ENCODE measurements around the gene ORC3.
A peak's percentile ranks its signal among the peaks of the same experiment; 100 is the strongest.
"Not testable (repeated sequence)": the region's sequence is repeated elsewhere in the genome, so short reads cannot be mapped to it uniquely, and the experiment has no call there.

The ORC3 gene

DNA sequence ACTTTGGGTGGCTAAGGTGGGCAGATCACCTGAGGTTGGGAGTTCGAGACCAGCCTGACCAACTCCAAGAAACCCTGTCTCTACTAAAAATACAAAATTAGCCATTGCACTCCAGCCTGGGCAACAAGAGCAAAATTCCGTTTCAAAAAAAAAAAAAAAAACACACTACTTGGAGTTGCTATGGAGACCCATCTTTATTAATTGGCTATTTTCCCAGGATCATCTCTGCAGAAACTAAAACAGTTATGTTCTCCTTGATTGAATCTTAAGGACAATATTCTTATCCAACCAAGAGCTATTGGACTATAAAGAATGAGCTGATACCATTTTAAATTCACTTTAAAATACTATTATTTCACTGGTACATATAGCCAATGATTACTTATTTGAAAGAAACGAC is 97.4 kb downstream of the ORC3 start:
- H3K4me3 ChIP-seq (ENCODE audit: low read depth, low read length), result no peak overlapping the region
- no peak for TF ChIP-seq MYC (IDR thresholded peaks at IDR 0.05; ENCODE audit: low read depth, low read length)
- TF ChIP-seq, protein P1, sequence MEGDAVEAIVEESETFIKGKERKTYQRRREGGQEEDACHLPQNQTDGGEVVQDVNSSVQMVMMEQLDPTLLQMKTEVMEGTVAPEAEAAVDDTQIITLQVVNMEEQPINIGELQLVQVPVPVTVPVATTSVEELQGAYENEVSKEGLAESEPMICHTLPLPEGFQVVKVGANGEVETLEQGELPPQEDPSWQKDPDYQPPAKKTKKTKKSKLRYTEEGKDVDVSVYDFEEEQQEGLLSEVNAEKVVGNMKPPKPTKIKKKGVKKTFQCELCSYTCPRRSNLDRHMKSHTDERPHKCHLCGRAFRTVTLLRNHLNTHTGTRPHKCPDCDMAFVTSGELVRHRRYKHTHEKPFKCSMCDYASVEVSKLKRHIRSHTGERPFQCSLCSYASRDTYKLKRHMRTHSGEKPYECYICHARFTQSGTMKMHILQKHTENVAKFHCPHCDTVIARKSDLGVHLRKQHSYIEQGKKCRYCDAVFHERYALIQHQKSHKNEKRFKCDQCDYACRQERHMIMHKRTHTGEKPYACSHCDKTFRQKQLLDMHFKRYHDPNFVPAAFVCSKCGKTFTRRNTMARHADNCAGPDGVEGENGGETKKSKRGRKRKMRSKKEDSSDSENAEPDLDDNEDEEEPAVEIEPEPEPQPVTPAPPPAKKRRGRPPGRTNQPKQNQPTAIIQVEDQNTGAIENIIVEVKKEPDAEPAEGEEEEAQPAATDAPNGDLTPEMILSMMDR (IDR thresholded peaks at IDR 0.05; ENCODE audit: low read depth, low read length), result no peak
- TF ChIP-seq POLR2A (IDR thresholded peaks at IDR 0.05; ENCODE audit: extremely low read depth, insufficient read length), result no peak
- TF ChIP-seq, protein P2, sequence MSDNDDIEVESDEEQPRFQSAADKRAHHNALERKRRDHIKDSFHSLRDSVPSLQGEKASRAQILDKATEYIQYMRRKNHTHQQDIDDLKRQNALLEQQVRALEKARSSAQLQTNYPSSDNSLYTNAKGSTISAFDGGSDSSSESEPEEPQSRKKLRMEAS (IDR thresholded peaks at IDR 0.05; ENCODE audit: low read depth, low read length), result no peak
- no peak for DNase-seq (ENCODE audit: low read depth)

DNA sequence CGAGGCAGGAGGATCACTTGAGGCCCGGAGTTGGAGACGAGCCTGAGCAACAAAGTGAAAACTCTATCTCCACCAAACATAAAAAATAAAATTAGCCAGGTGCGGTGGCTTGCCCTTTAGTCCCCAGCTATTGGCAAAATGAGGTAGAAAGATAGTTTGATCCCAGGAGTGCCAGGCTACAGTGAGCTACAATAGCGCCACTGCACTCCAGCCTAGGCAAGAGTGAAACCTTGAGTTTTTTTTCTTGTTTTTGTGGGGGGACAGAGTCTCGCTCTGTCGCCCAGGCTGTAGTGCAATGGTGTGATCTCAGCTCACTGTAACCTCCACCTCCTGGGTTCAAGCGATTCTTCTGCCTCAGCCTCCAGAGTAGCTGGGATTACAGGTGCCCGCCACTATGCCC is 98.0 kb downstream of the ORC3 start:
- DNase-seq (ENCODE audit: low read depth); H3K4me3 ChIP-seq (ENCODE audit: low read depth, low read length): not testable (repeated sequence)

DNA sequence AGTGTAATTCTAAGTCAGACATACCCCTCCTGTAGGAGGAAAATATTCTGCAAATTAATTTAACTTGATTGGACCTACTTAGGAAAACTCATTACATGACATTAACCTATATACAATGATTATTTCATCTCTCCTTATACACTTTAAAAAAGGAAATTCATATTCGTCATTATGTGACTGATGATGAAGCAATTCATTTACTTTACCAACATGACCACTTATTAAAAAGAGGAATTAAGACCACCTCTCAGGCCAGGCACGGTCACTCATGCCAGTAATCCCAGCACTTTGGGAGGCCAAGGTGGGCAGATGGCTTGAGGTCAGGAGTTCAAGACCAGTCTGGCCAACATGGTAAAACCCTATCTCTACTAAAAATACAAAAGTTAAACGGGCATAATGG is 100.5 kb downstream of the ORC3 start:
- no peak for TF ChIP-seq POLR2A (IDR thresholded peaks at IDR 0.05; ENCODE audit: extremely low read depth, insufficient read length)
- no peak for TF ChIP-seq MYC (IDR thresholded peaks at IDR 0.05; ENCODE audit: low read depth, low read length)
- TF ChIP-seq, protein P2 (IDR thresholded peaks at IDR 0.05; ENCODE audit: low read depth, low read length), result no peak
- TF ChIP-seq, protein P1 (IDR thresholded peaks at IDR 0.05; ENCODE audit: low read depth, low read length), result no peak
- no peak for DNase-seq (ENCODE audit: low read depth)
- no peak overlapping the region for H3K4me3 ChIP-seq (ENCODE audit: low read depth, low read length)

DNA sequence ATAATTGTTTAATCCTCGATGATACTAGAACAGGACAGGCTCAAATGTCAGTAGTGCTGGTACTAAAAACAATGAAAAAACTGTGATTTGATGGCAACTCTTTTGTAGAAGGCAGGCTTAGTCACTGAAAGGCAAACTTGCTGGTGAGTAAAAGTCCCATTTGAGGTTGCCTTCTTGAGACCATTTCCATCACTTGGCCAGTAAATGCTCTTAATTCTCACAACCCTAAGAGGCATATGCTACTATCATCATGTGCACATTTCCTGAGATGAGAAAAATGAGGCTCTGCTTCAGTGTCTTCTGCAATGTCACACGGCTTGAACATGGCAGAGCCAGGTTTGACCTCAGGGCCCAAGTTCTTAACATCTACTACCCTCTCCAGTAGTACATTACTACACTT is 102.2 kb downstream of the ORC3 start:
- DNase-seq (ENCODE audit: low read depth), result no peak
- no peak overlapping the region for H3K4me3 ChIP-seq (ENCODE audit: low read depth, low read length)
- TF ChIP-seq POLR2A (IDR thresholded peaks at IDR 0.05; ENCODE audit: extremely low read depth, insufficient read length), result no peak
- TF ChIP-seq, protein P1 (IDR thresholded peaks at IDR 0.05; ENCODE audit: low read depth, low read length), result no peak
- no peak for TF ChIP-seq MYC (IDR thresholded peaks at IDR 0.05; ENCODE audit: low read depth, low read length)
- TF ChIP-seq, protein P2 (IDR thresholded peaks at IDR 0.05; ENCODE audit: low read depth, low read length), result no peak

DNA sequence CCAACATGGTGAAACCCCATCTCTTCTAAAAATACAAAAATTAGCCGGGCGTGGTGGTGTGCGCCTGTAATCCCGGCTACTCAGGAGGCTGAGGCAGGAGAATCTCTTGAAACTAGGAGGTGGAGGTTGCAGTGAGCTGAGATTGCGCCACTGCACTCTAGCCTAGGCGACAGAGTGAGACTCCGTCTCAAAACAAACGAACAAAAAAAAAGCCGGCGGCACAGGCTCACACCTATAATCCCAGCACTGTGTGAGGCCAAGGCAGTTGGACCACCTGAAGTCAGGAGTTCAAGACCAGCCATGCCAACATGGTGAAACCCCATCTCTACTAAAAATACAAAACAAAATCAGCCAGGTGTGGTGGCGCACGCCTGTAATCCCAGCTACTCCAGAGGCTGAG is 106.9 kb downstream of the ORC3 start:
- not testable (repeated sequence) for DNase-seq (ENCODE audit: low read depth); H3K4me3 ChIP-seq (ENCODE audit: low read depth, low read length)

DNA sequence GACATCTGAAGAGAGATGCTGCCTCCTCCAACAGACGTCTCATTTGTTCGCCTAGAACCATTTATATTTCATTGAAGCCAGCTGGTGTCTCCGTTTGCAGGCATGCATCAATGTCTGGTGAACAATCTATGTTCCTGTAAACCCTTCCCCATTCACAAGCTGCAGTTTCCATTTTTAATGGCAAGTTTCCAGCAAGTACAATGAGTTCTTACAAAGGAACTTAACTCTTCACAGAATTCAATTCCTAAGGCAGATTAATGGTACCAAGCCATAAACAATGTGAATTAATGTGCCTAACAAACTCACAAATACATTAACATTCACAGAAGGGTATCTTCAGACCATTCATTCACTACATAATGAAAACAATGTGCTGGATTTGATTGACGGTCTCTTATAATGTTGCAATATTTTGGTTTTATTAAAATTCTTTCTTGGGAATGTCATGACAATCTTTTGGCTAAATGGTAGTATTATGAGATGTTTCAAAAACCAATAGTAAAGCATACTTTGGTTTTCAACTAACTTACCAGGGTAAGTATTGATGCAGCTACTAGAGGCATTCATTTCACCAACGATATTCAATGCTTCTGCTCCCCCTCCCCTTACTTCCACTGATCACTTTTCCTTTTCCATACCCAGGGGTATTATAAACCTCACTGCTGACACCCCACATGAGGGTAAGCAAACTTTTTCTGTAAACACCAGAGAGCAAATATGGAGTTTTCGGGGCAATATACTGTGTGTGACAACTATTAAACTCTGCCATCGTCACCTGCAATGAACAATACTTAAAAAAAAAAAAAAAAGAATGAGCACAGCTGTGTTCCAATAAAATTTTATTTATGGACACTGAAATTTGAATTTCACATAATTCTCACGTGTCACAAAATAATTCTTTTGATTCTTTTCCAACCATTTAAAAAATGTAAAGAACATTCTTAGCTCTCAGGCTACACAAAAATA is 107.9 kb downstream of the ORC3 start:
- H3K4me3 ChIP-seq (ENCODE audit: low read depth, low read length), result peak overlapping the region; percentile 93
- TF ChIP-seq, protein P1 (IDR thresholded peaks at IDR 0.05; ENCODE audit: low read depth, low read length), result no peak
- TF ChIP-seq POLR2A (IDR thresholded peaks at IDR 0.05; ENCODE audit: extremely low read depth, insufficient read length), result no peak
- TF ChIP-seq, protein P2 (IDR thresholded peaks at IDR 0.05; ENCODE audit: low read depth, low read length), result no peak
- TF ChIP-seq MYC (IDR thresholded peaks at IDR 0.05; ENCODE audit: low read depth, low read length), result no peak
- DNase-seq (ENCODE audit: low read depth), result no peak

Measured in NB4 (cell line).